AG04449 (cell line): ENCODE measurements around the gene TPCN2.

Source experiments
- CTCF ChIA-PET: fragments of 350-600 bp; formaldehyde crosslinking; extraction: SDS; loops from one replicate; lab custom pipeline; 2021; ENCODE audit warnings: antibody characterized with exemption; lab: Yijun Ruan, JAX
- POLR2A ChIA-PET: fragments of 400-600, 350-600 bp; formaldehyde crosslinking; extraction: SDS; loops from one replicate; lab custom pipeline; 2020; ENCODE audit warnings: antibody characterized with exemption, inconsistent platforms; lab: Yijun Ruan, JAX
- DNase-seq: peaks from one replicate; pipeline ENCODE4 v3.0.0-alpha.2; 2010; ENCODE audit warnings: low read depth, low spot score
- H3K4me3 ChIP-seq: 2 replicates; pipeline ENCODE4 v1.5.1; 2011; ENCODE audit warnings: low read depth, mild to moderate bottlenecking, control low read depth, low read length
- TF ChIP-seq, protein P1 (sequence below): IDR thresholded peaks from one replicate; pipeline ENCODE4 v1.5.1; 2011; ENCODE audit warnings: mild to moderate bottlenecking, moderate library complexity, low read length, control low read depth, inconsistent platforms; ENCODE audit not compliant: insufficient read depth; ENCODE audit errors: missing control alignments

Gene TPCN2

DNA sequence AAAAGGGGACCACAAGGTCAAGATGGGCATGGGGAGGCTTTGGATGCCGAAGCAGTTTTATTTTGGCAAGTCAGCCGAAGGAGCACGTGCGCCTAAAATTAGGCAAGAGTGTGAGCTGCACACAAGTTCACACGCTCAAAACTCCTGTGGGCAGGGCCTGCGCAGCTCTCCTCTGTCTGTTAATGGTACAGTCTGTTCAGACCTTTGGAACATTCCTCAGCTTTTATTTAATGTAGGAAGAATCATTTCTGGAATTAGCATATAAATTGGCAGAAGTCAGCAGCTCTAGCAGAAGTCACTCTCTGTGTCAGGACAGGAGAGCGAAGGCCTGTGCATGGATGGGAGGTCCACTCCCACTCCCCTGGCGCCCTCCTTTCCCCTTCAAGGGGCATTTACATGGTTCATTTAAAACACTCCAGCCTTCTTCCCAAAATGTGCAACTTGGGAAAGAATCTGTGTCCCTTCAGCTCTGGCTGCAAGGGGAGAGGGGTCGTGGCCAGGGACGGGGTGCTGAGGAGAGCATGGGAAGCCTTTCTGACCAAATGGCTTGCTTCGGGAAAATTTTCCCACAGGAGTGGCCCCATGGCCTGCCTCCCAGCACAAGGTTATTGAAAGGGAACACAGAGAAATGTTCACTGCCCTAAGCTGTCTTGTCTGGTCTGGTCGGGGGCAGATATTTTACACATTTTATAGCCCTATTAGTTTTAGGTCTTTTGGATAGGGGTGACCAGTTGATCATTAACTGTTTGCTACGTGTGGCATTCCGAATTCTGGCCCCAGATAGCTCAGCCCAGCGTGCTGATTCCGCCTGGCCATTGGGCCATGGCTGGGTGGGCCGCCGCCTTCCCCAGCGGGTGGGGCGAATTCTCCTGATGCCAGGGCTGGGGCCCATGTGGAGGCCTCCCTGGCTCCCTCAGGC, 63.2 kb downstream of the TPCN2 start:
- CTCF ChIA-PET: interaction anchor here (0.6 to 2.3 kb wide), 3 partner anchors 20 to 558 kb away, joined by 3 to 17 read pairs (median 3); no protein-coding TSS in a partner anchor
- POLR2A ChIA-PET: no interaction called here
- TF ChIP-seq, protein P1, sequence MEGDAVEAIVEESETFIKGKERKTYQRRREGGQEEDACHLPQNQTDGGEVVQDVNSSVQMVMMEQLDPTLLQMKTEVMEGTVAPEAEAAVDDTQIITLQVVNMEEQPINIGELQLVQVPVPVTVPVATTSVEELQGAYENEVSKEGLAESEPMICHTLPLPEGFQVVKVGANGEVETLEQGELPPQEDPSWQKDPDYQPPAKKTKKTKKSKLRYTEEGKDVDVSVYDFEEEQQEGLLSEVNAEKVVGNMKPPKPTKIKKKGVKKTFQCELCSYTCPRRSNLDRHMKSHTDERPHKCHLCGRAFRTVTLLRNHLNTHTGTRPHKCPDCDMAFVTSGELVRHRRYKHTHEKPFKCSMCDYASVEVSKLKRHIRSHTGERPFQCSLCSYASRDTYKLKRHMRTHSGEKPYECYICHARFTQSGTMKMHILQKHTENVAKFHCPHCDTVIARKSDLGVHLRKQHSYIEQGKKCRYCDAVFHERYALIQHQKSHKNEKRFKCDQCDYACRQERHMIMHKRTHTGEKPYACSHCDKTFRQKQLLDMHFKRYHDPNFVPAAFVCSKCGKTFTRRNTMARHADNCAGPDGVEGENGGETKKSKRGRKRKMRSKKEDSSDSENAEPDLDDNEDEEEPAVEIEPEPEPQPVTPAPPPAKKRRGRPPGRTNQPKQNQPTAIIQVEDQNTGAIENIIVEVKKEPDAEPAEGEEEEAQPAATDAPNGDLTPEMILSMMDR: no peak
- H3K4me3 ChIP-seq: no peak overlapping the region
- no peak for DNase-seq

DNA sequence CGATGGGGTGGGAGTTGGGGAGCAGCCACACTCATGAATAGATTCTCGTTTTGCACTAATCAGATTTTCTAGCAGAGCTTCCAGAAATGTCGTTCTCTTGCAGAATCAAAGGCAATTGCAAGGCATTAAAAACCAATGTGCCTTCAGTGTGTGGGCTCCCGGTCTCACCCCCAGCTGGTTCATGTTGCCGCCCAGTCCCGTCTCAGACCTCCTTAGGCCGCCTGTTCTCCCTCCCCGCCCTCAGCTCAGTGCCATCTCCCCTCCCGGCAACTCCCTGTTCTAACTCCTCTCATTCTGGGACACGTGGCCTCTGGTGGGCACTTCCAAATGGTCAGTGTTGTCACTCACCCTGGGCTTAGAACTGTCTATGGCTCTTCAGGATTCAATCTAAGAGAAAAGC, 64.5 kb downstream of the TPCN2 start:
- no peak for DNase-seq
- no peak overlapping the region for H3K4me3 ChIP-seq
- ChIA-PET CTCF (interaction anchor here (1.1 to 3.5 kb wide), 4 partner anchors 12 to 557 kb away, joined by 3 to 24 read pairs (median 13); no protein-coding TSS in a partner anchor), POLR2A (no interaction called here)
- TF ChIP-seq, protein P1: no peak

DNA sequence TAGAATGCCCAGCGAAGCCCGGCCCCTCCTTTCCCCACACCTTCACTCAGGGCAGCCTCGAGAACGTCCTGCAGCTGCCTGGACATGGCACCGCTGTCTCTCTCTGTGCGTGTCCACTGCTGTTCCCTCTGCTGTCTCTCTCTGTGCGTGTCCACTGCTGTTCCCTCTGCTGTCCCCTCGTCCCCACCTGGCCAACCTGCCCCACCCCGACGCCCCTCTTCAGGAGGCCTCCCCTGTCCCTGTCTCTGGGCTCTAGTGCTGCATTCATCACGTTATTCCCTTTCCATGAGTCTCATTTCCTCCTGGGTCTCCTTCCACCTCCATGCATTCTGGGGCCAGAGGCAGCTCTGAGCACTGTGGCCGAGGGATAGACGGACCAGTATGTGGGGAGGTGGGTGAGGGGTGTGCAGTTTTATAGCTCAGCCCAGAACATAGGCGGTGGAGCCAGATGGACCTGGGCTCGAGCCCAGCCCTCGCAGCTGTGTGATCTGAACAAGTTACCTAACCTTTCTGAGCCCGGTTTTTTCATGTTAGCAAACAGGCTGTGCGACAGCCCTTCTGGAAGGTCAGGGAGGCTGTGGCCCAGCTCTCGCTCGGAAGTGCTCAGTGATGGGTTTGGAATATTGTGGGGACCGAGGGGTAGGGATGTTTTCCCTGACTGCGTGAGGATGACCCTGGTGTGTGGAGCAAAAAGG, 65.1 kb downstream of the TPCN2 start:
- TF ChIP-seq, protein P1: no peak
- CTCF ChIA-PET: interaction anchor here (0.9 to 3.5 kb wide), 5 partner anchors 12 to 557 kb away, joined by 3 to 24 read pairs (median 9); no protein-coding TSS in a partner anchor
- DNase-seq: no peak
- H3K4me3 ChIP-seq: no peak overlapping the region
- POLR2A ChIA-PET: no interaction called here

- DNase-seq: no peak
- POLR2A ChIA-PET: no interaction called here
- TF ChIP-seq, protein P1: no peak
- CTCF ChIA-PET: interaction anchor here (0.9 to 3.5 kb wide), 5 partner anchors 13 to 556 kb away, joined by 3 to 24 read pairs (median 9); no protein-coding TSS in a partner anchor
- no peak overlapping the region for H3K4me3 ChIP-seq
Observed at GRCh38 chr11:69114362-69114761, 65.6 kb downstream of the TPCN2 start.

GRCh38 chr11:69114811-69115523, 66.2 kb downstream of the TPCN2 start:
- ChIA-PET POLR2A (no interaction called here), CTCF (interaction anchor here (0.9 to 3.5 kb wide), 4 partner anchors 13 to 529 kb away, joined by 3 to 24 read pairs (median 10); no protein-coding TSS in a partner anchor)
- no peak for DNase-seq
- TF ChIP-seq, protein P1: no peak
- H3K4me3 ChIP-seq: no peak overlapping the region
